Measurements from ENCODE around the gene CLCA2. TPM values are rescaled to one million over a fixed set of nuclear protein-coding genes. Genes with fewer than 3 reads are reported as not detected.

CLCA2 gene
- total RNA-seq, 1 donor from 2014 or later: 0.11 TPM

- TF ChIP-seq CTCF (IDR thresholded peaks at IDR 0.05; ENCODE audit: unreplicated experiment): no peak
- Mint-ChIP-seq H3K9me3 (no peaks in the 10 kb centered on the region), H3K27me3 (ENCODE audit: low read depth) (peaks cover 31% of the 10 kb centered on the region), H3K36me3 (no peaks in the 10 kb centered on the region), H3K27ac (no peak overlapping the region), H3K4me3 (no peak overlapping the region), H3K4me1 (no peaks in the 10 kb centered on the region)
- DNase-seq (ENCODE audit: low spot score in 2 of 2, unreplicated experiment in 2 of 2): no peak
Measured at GRCh38 chr1:86466109-86466844, 42.3 kb downstream of the CLCA2 start.

GRCh38 chr1:86466986-86467385, 43.0 kb downstream of the CLCA2 start:
- no peak overlapping the region for H3K4me3 Mint-ChIP-seq
- no peaks in the 10 kb centered on the region for H3K9me3 Mint-ChIP-seq
- H3K36me3 Mint-ChIP-seq: no peaks in the 10 kb centered on the region
- no peak overlapping the region for H3K27ac Mint-ChIP-seq
- H3K27me3 Mint-ChIP-seq (ENCODE audit: low read depth): peaks cover 32% of the 10 kb centered on the region
- no peak for TF ChIP-seq CTCF (IDR thresholded peaks at IDR 0.05; ENCODE audit: unreplicated experiment)
- DNase-seq (ENCODE audit: low spot score in 2 of 2, unreplicated experiment in 2 of 2): no peak
- no peaks in the 10 kb centered on the region for H3K4me1 Mint-ChIP-seq

GRCh38 chr1:86468501-86468977, 44.6 kb downstream of the CLCA2 start, which contains the start of gene CLCA1:
TSS of gene CLCA1 (plus strand) at chr1:86468927. CDS start at chr1:86468972, 45 bp downstream.
- Mint-ChIP-seq H3K27me3 (ENCODE audit: low read depth) (peaks cover 35% of the 10 kb centered on the region), H3K36me3 (no peaks in the 10 kb centered on the region), H3K9me3 (no peaks in the 10 kb centered on the region), H3K4me3 (no peak within 1 kb of the TSS), H3K27ac (no peak within 1 kb of the TSS), H3K4me1 (peaks cover 2% of the 10 kb centered on the region)
- no peak for DNase-seq (ENCODE audit: low spot score in 2 of 2, unreplicated experiment in 2 of 2)
- no peak for TF ChIP-seq CTCF (IDR thresholded peaks at IDR 0.05; ENCODE audit: unreplicated experiment)

- Mint-ChIP-seq H3K9me3 (no peaks in the 10 kb centered on the region), H3K4me3 (no peak overlapping the region), H3K27ac (no peak overlapping the region), H3K4me1 (peaks cover 2% of the 10 kb centered on the region), H3K27me3 (ENCODE audit: low read depth) (peaks cover 31% of the 10 kb centered on the region), H3K36me3 (no peaks in the 10 kb centered on the region)
- TF ChIP-seq CTCF (IDR thresholded peaks at IDR 0.05; ENCODE audit: unreplicated experiment): no peak
- no peak for DNase-seq (ENCODE audit: low spot score in 2 of 2, unreplicated experiment in 2 of 2)
Measured at GRCh38 chr1:86470859-86471258, 46.9 kb downstream of the CLCA2 start.

- H3K27ac Mint-ChIP-seq: no peak overlapping the region
- H3K4me3 Mint-ChIP-seq: no peak overlapping the region
- peaks cover 2% of the 10 kb centered on the region for H3K4me1 Mint-ChIP-seq
- H3K36me3 Mint-ChIP-seq: no peaks in the 10 kb centered on the region
- no peaks in the 10 kb centered on the region for H3K9me3 Mint-ChIP-seq
- DNase-seq (ENCODE audit: low spot score in 2 of 2, unreplicated experiment in 2 of 2): no peak
- H3K27me3 Mint-ChIP-seq (ENCODE audit: low read depth): peaks cover 31% of the 10 kb centered on the region
- TF ChIP-seq CTCF (IDR thresholded peaks at IDR 0.05; ENCODE audit: unreplicated experiment): no peak
Measured at GRCh38 chr1:86471291-86471690, 47.3 kb downstream of the CLCA2 start.

All from mesothelial cell of epicardium (in vitro differentiated cells).